Nephron progenitor cell (in vitro differentiated cells): Measurements from ENCODE around the gene KLF1.

Experiments
- DNase-seq: peaks from one replicate; pipeline ENCODE4 v3.0.0; 2021
- H3K27ac Mint-ChIP-seq: 2 replicates; pipeline ENCODE4 v1.8.0; 2021; ENCODE audit warnings: mild to moderate bottlenecking, moderate library complexity, mixed read lengths
- H3K27me3 Mint-ChIP-seq: 2 replicates; pipeline ENCODE4 v1.8.0; 2021; ENCODE audit warnings: mild to moderate bottlenecking, low read depth, mixed read lengths; ENCODE audit not compliant: poor library complexity
- H3K36me3 Mint-ChIP-seq: 2 replicates; pipeline ENCODE4 v1.8.0; 2021; ENCODE audit warnings: low read depth, mixed read lengths
- H3K4me1 Mint-ChIP-seq: 2 replicates; pipeline ENCODE4 v1.8.0; 2021; ENCODE audit warnings: mixed read lengths
- H3K4me3 Mint-ChIP-seq: 2 replicates; pipeline ENCODE4 v1.8.0; 2021; ENCODE audit warnings: mild to moderate bottlenecking, moderate library complexity, mixed read lengths
- H3K9me3 Mint-ChIP-seq: 2 replicates; pipeline ENCODE4 v1.8.0; 2021; ENCODE audit warnings: mild to moderate bottlenecking, moderate library complexity, mixed read lengths
- CTCF ChIP-seq: fragments of 200-600 bp; sonication (generic); IDR thresholded peaks from 2 replicates; pipeline ENCODE4 v1.5.0; 2021; ENCODE audit warnings: antibody characterized with exemption

The KLF1 gene

GRCh38 chr19:12886969-12887747 lies at the start of gene KLF1:
TSS of gene KLF1 (minus strand) at chr19:12887201. CDS start at chr19:12887140, 61 bp downstream.
- H3K4me1 Mint-ChIP-seq = peaks cover 30% of the 10 kb centered on the region
- no peak for DNase-seq
- no peak for TF ChIP-seq CTCF
- peaks cover 73% of the 10 kb centered on the region for H3K27me3 Mint-ChIP-seq
- H3K36me3 Mint-ChIP-seq = no peaks in the 10 kb centered on the region
- H3K27ac Mint-ChIP-seq = no peak within 1 kb of the TSS
- peaks cover 27% of the 10 kb centered on the region for H3K9me3 Mint-ChIP-seq
- peak within 1 kb of the TSS; percentile 70 for H3K4me3 Mint-ChIP-seq

- Mint-ChIP-seq H3K4me1 (peaks cover 62% of the 10 kb centered on the region), H3K27ac (no peak overlapping the region), H3K27me3 (no peaks in the 10 kb centered on the region), H3K36me3 (peaks cover 35% of the 10 kb centered on the region), H3K9me3 (no peaks in the 10 kb centered on the region), H3K4me3 (no peak overlapping the region)
- no peak for DNase-seq
- no peak for TF ChIP-seq CTCF
These were observed 49.6 kb upstream of the KLF1 start for GRCh38 chr19:12936582-12936981.

- TF ChIP-seq CTCF = no peak
- Mint-ChIP-seq H3K27me3 (no peaks in the 10 kb centered on the region), H3K36me3 (peaks cover 19% of the 10 kb centered on the region), H3K27ac (no peak overlapping the region), H3K4me3 (no peak overlapping the region), H3K9me3 (no peaks in the 10 kb centered on the region), H3K4me1 (peaks cover 52% of the 10 kb centered on the region)
- DNase-seq = no peak
These were observed 48.1 kb upstream of the KLF1 start for GRCh38 chr19:12935071-12935470.

GRCh38 chr19:12933287-12934072 lies 46.5 kb upstream of the KLF1 start, which contains the start of gene FARSA:
TSS of gene FARSA (minus strand) at chr19:12933711. CDS start at chr19:12933696, 15 bp downstream.
- DNase-seq = peak; percentile 88
- Mint-ChIP-seq H3K27ac (peak within 1 kb of the TSS; percentile 91), H3K9me3 (no peaks in the 10 kb centered on the region), H3K4me1 (peaks cover 39% of the 10 kb centered on the region), H3K27me3 (no peaks in the 10 kb centered on the region), H3K36me3 (peaks cover 18% of the 10 kb centered on the region), H3K4me3 (peak within 1 kb of the TSS; percentile 99)
- TF ChIP-seq CTCF = no peak

GRCh38 chr19:12932392-12933286 lies 45.6 kb upstream of the KLF1 start:
- H3K4me3 Mint-ChIP-seq = peak overlapping the region; percentile 99
- H3K27me3 Mint-ChIP-seq = no peaks in the 10 kb centered on the region
- H3K36me3 Mint-ChIP-seq = peaks cover 24% of the 10 kb centered on the region
- TF ChIP-seq CTCF = no peak
- no peaks in the 10 kb centered on the region for H3K9me3 Mint-ChIP-seq
- peaks cover 36% of the 10 kb centered on the region for H3K4me1 Mint-ChIP-seq
- H3K27ac Mint-ChIP-seq = peak overlapping the region; percentile 91
- DNase-seq = no peak
